Large intestine (tissue), 12 donors: Measurements from ENCODE around the gene USH1G. TPM values are rescaled to one million over a fixed set of nuclear protein-coding genes. Genes with fewer than 3 reads are reported as not detected.
"Not testable (repeated sequence)": the region's sequence is repeated elsewhere in the genome, so short reads cannot be mapped to it uniquely, and the experiment has no call there.

Source experiments
- DNase-seq, 2 donors: peaks; one replicate each; pipeline versions ENCODE4 v3.0.0 to v3.0.0-alpha.2; 2013
- H3K27ac ChIP-seq: one replicate; pipeline ENCODE4 v1.5.1; 2013; ENCODE audit warnings: low read length
- H3K27me3 ChIP-seq: 2 replicates; pipeline ENCODE4 v1.6.1; 2013; ENCODE audit warnings: low read length; ENCODE audit not compliant: control insufficient read depth, insufficient read depth
- H3K36me3 ChIP-seq: 2 replicates; pipeline ENCODE4 v1.6.1; 2013; ENCODE audit warnings: low read length; ENCODE audit not compliant: control insufficient read depth, insufficient read depth
- H3K4me1 ChIP-seq: one replicate; pipeline ENCODE4 v1.6.1; 2013; ENCODE audit warnings: low read length; ENCODE audit not compliant: control insufficient read depth, insufficient read depth
- H3K4me3 ChIP-seq: one replicate; pipeline ENCODE4 v1.5.1; 2013; ENCODE audit warnings: low read length
- H3K9me3 ChIP-seq: one replicate; pipeline ENCODE4 v1.6.1; 2013; ENCODE audit warnings: mild to moderate bottlenecking, low read depth, low read length, moderate library complexity; ENCODE audit not compliant: control insufficient read depth
- WGBS: methylation state at CpG from one replicate; pipeline ENCODE4 v1.1.5; 2013; ENCODE audit warnings: low lambda C conversion rate; ENCODE audit not compliant: insufficient coverage; 5-methylcytosine and 5-hydroxymethylcytosine counted together
- long read RNA-seq, 11 donors: transcript quantifications; one replicate each; lab custom pipeline, GENCODE V29; 2026
- polyA plus RNA-seq: library from polyadenylated mRNA; unstranded; fragments of 120-200 nt; gene quantifications from one replicate; pipeline ENCODE4 v1.2.1, GENCODE V29; 2013

USH1G gene
- 1.5 TPM for polyA plus RNA-seq
- long read RNA-seq, donor 1: 0 reads
- long read RNA-seq, donor 2: 0 reads
- long read RNA-seq, donor 3: 0 reads
- long read RNA-seq, donor 4: 0 reads
- long read RNA-seq, donor 5, partial matches to known transcripts: 0 of 1 reads
- long read RNA-seq, donor 5, other reads (novel, unspliced or antisense): 0 of 1 reads
- long read RNA-seq, donor 6: 0 reads
- long read RNA-seq, donor 7: 0 reads
- long read RNA-seq, donor 8, partial matches to known transcripts: 0 of 1 reads
- long read RNA-seq, donor 8, other reads (novel, unspliced or antisense): 0 of 1 reads
- long read RNA-seq, donor 9: 0 reads
- long read RNA-seq, donor 10: 0 reads
- long read RNA-seq, donor 11: 0 reads

GRCh38 chr17:74922694-74923537, at the start of gene USH1G:
TSS of gene USH1G (minus strand) at chr17:74923255. CDS start at chr17:74923073, 182 bp downstream.
- Histone ChIP-seq H3K4me3 (peak within 1 kb of the TSS; percentile 55), H3K27me3 (peaks cover 82% of the 10 kb centered on the region), H3K9me3 (peaks cover 18% of the 10 kb centered on the region), H3K4me1 (peaks cover 22% of the 10 kb centered on the region), H3K27ac (no peak within 1 kb of the TSS), H3K36me3 (no peaks in the 10 kb centered on the region)
- DNase-seq: no peak
- WGBS: no CpG with 5 or more reads among the region's 57 CpGs

GRCh38 chr17:74972107-74972972, 49.3 kb upstream of the USH1G start, which contains the start of gene HID1:
TSS of gene HID1 (minus strand) at chr17:74972759. CDS start at chr17:74972656, 103 bp downstream.
- Histone ChIP-seq H3K27ac (peak within 1 kb of the TSS; percentile 64), H3K9me3 (no peaks in the 10 kb centered on the region), H3K4me1 (peaks cover 31% of the 10 kb centered on the region), H3K36me3 (no peaks in the 10 kb centered on the region), H3K4me3 (peak within 1 kb of the TSS; percentile 71), H3K27me3 (peaks cover 21% of the 10 kb centered on the region)
- peak in 1 of 2 donors; percentile 70 for DNase-seq
- no CpG with 5 or more reads among the region's 95 CpGs for WGBS

GRCh38 chr17:74971842-74972106, 48.7 kb upstream of the USH1G start:
- WGBS: no CpG with 5 or more reads among the region's 9 CpGs
- H3K9me3 ChIP-seq: no peaks in the 10 kb centered on the region
- H3K27ac ChIP-seq: peak overlapping the region; percentile 56
- H3K4me3 ChIP-seq: peak overlapping the region; percentile 71
- DNase-seq: no peak
- no peaks in the 10 kb centered on the region for H3K36me3 ChIP-seq
- peaks cover 21% of the 10 kb centered on the region for H3K27me3 ChIP-seq
- peaks cover 31% of the 10 kb centered on the region for H3K4me1 ChIP-seq

GRCh38 chr17:74971069-74971841, 48.2 kb upstream of the USH1G start:
- peaks cover 31% of the 10 kb centered on the region for H3K4me1 ChIP-seq

GRCh38 chr17:74970395-74970794, 47.3 kb upstream of the USH1G start:
- no CpG with 5 or more reads among the region's 3 CpGs for WGBS
- H3K4me1 ChIP-seq: peaks cover 31% of the 10 kb centered on the region
- no peak for DNase-seq
- H3K36me3 ChIP-seq: no peaks in the 10 kb centered on the region
- H3K27me3 ChIP-seq: peaks cover 21% of the 10 kb centered on the region
- no peak overlapping the region for H3K27ac ChIP-seq
- no peak overlapping the region for H3K4me3 ChIP-seq
- H3K9me3 ChIP-seq: no peaks in the 10 kb centered on the region

More at GRCh38 chr17:74971069-74971841, 48.2 kb upstream of the USH1G start:
- peak overlapping the region; percentile 56 for H3K27ac ChIP-seq
- peak overlapping the region; percentile 71 for H3K4me3 ChIP-seq
- WGBS: no CpG with 5 or more reads among the region's 8 CpGs
- H3K9me3 ChIP-seq: no peaks in the 10 kb centered on the region
- H3K27me3 ChIP-seq: peaks cover 21% of the 10 kb centered on the region
- H3K36me3 ChIP-seq: no peaks in the 10 kb centered on the region
- no peak for DNase-seq

- peaks cover 20% of the 10 kb centered on the region for H3K27me3 ChIP-seq
- H3K36me3 ChIP-seq, H3K27ac ChIP-seq, H3K4me3 ChIP-seq, H3K9me3 ChIP-seq, DNase-seq: not testable (repeated sequence)
- WGBS: no CpG with 5 or more reads among the region's 5 CpGs
- peaks cover 27% of the 10 kb centered on the region for H3K4me1 ChIP-seq
These were observed 46.4 kb upstream of the USH1G start for GRCh38 chr17:74969501-74969900.

- Histone ChIP-seq H3K9me3 (no peaks in the 10 kb centered on the region), H3K4me3 (no peak overlapping the region), H3K4me1 (peaks cover 27% of the 10 kb centered on the region), H3K27ac (no peak overlapping the region), H3K36me3 (no peaks in the 10 kb centered on the region), H3K27me3 (peaks cover 19% of the 10 kb centered on the region)
- WGBS: no CpG with 5 or more reads among the region's 5 CpGs
- peak in 1 of 2 donors; percentile 67 for DNase-seq
These were observed 45.3 kb upstream of the USH1G start for GRCh38 chr17:74968361-74968780.

- Histone ChIP-seq H3K4me3 (no peak overlapping the region), H3K9me3 (no peaks in the 10 kb centered on the region), H3K36me3 (peaks cover 2% of the 10 kb centered on the region), H3K4me1 (peaks cover 16% of the 10 kb centered on the region), H3K27ac (no peak overlapping the region), H3K27me3 (no peaks in the 10 kb centered on the region)
- WGBS: no CpG with 5 or more reads among the region's 14 CpGs
- no peak for DNase-seq
These were observed 42.0 kb upstream of the USH1G start for GRCh38 chr17:74964988-74965622.

- Histone ChIP-seq H3K9me3 (no peaks in the 10 kb centered on the region), H3K36me3 (peaks cover 2% of the 10 kb centered on the region), H3K4me1 (peaks cover 16% of the 10 kb centered on the region), H3K27ac (no peak overlapping the region), H3K27me3 (no peaks in the 10 kb centered on the region), H3K4me3 (no peak overlapping the region)
- WGBS: no CpG with 5 or more reads among the region's 12 CpGs
- no peak for DNase-seq
These were observed 41.2 kb upstream of the USH1G start for GRCh38 chr17:74964246-74964761.
